Measurements from ENCODE around the gene PINLYP. TPM values are rescaled to one million over a fixed set of nuclear protein-coding genes. Genes with fewer than 3 reads are reported as not detected.

The PINLYP gene
- total RNA-seq, 4 donors from 2014 or later = 0.99 to 16.4 (median 3.1) TPM

- TF ChIP-seq CTCF (IDR thresholded peaks at IDR 0.05) (no peak), POLR2A (IDR thresholded peaks at IDR 0.05) (no peak)
- no peak overlapping the region for H3K4me3 ChIP-seq (ENCODE audit: low read depth, poor library complexity, severe bottlenecking)
- intact Hi-C loops (cut with DNase I; ENCODE audit: low total_unique reads) = no loop called here
- no peak for DNase-seq (ENCODE audit: low spot score in 2 of 2)
- WGBS, 2 donors = 85 to 97% methylated on average over 3 of the region's 3 CpGs
Measured at GRCh38 chr19:43628646-43629326, 53.2 kb downstream of the PINLYP start.

- TF ChIP-seq CTCF (IDR thresholded peaks at IDR 0.05) = no peak
- TF ChIP-seq POLR2A (IDR thresholded peaks at IDR 0.05) = no peak
- H3K4me3 ChIP-seq (ENCODE audit: low read depth, poor library complexity, severe bottlenecking) = no peak overlapping the region
- no peak for DNase-seq (ENCODE audit: low spot score in 2 of 2)
- intact Hi-C loops (cut with DNase I; ENCODE audit: low total_unique reads) = no loop called here
- WGBS, 2 donors = 89 to 92% methylated on average over 5 of the region's 5 CpGs
Measured at GRCh38 chr19:43631491-43631890, 55.9 kb downstream of the PINLYP start.

Other genes starting within 250 kb of the PINLYP start
- under 1 TPM in 3 of 4 donors, not detected in 1; 0.34 to 0.94 (median 0.63) TPM for gene CD177, start 222.1 kb upstream of the PINLYP start, total RNA-seq
- gene TEX101, start 160.9 kb upstream of the PINLYP start, total RNA-seq = under 1 TPM in 1 of 4 donors, not detected in 3; 0.74 TPM
- gene LYPD3, start 110.2 kb upstream of the PINLYP start, total RNA-seq = 100 to 1,000 TPM; 344 to 549 (median 466) TPM
- gene PHLDB3, start 71.1 kb upstream of the PINLYP start, total RNA-seq = 100 to 1,000 TPM in 2 of 4 donors, 10 to 100 TPM in 2; 86.9 to 136 (median 114) TPM
- gene ETHE1, start 48.6 kb upstream of the PINLYP start, total RNA-seq = 10 to 100 TPM; 63.4 to 79.3 (median 72.8) TPM
- under 1 TPM in 3 of 4 donors, not detected in 1; 0.42 to 0.94 (median 0.88) TPM for gene ZNF575, start 42.6 kb upstream of the PINLYP start, total RNA-seq
- gene XRCC1, start 274 bp upstream of the PINLYP start, total RNA-seq = 10 to 100 TPM; 27.9 to 37.6 (median 31.5) TPM
- gene IRGQ, start 20.3 kb downstream of the PINLYP start, total RNA-seq = 10 to 100 TPM; 17.4 to 38.9 (median 21.7) TPM
- 10 to 100 TPM in 3 of 4 donors, 1 to 10 TPM in 1; 4.8 to 16.8 (median 14.3) TPM for gene ZNF576, start 20.8 kb downstream of the PINLYP start, total RNA-seq
- under 1 TPM; 0.15 to 0.27 (median 0.17) TPM for gene SRRM5, start 36.3 kb downstream of the PINLYP start, total RNA-seq
- 10 to 100 TPM in 3 of 4 donors, 1 to 10 TPM in 1; 5.3 to 27.3 (median 15.1) TPM for gene ZNF428, start 43.8 kb downstream of the PINLYP start, total RNA-seq
- gene CADM4, start 64.0 kb downstream of the PINLYP start, total RNA-seq = 10 to 100 TPM; 22.3 to 56.0 (median 29.6) TPM
- 10 to 100 TPM in 1 of 4 donors, 1 to 10 TPM in 3; 4.1 to 11.1 (median 9.0) TPM for gene PLAUR, start 94.4 kb downstream of the PINLYP start, total RNA-seq
- not detected for gene IRGC, start 140.3 kb downstream of the PINLYP start, total RNA-seq
- gene SMG9, start 179.2 kb downstream of the PINLYP start, total RNA-seq = 10 to 100 TPM; 18.0 to 27.6 (median 23.5) TPM
- gene KCNN4, start 205.2 kb downstream of the PINLYP start, total RNA-seq = 10 to 100 TPM; 19.9 to 69.5 (median 49.2) TPM
- gene LYPD5, start 226.6 kb downstream of the PINLYP start, total RNA-seq = 100 to 1,000 TPM in 2 of 4 donors, 10 to 100 TPM in 2; 93.8 to 231 (median 117) TPM

Measured in lower leg skin (tissue), 4 donors.